Mucosa of descending colon (tissue), 3 donors: ENCODE measurements around the gene BIVM. TPM values are rescaled to one million over a fixed set of nuclear protein-coding genes. Genes with fewer than 3 reads are reported as not detected.

ENCODE experiments used
- ATAC-seq: fragments of 200-7000 bp; cut with Tn5 transposase; one replicate; pipeline ENCODE4 v1.9.1; 2020; ENCODE audit warnings: mild to moderate bottlenecking, moderate library complexity
- DNase-seq, 3 donors: peaks; one replicate each; pipeline ENCODE4 v3.0.0-alpha.2; 2020
- H3K36me3 ChIP-seq: fragments of 200-600 bp; one replicate; pipeline ENCODE4 v1.8.0; 2021; ENCODE audit warnings: low read depth, mild to moderate bottlenecking
- H3K4me1 ChIP-seq: fragments of 200-600 bp; one replicate; pipeline ENCODE4 v1.8.0; 2021; ENCODE audit warnings: low read depth, mild to moderate bottlenecking
- H3K4me3 ChIP-seq: fragments of 200-600 bp; one replicate; pipeline ENCODE4 v1.8.0; 2021; ENCODE audit warnings: mild to moderate bottlenecking
- H3K9me3 ChIP-seq: fragments of 200-600 bp; one replicate; pipeline ENCODE4 v1.8.0; 2021; ENCODE audit warnings: mild to moderate bottlenecking
- CTCF ChIP-seq: fragments of 200-600 bp; IDR thresholded peaks from one replicate; pipeline ENCODE4 v1.8.0; 2022; ENCODE audit warnings: antibody characterized with exemption, mild to moderate bottlenecking
- intact Hi-C, 2 donors: fragments of 100-400 bp; cut with DNase I in 1 of 2; cut with micrococcal nuclease in 1 of 2; formaldehyde crosslinking; loops; one replicate each; pipeline versions ENCODE4 v1.11.0 to v1.11.1; 2022; cut with DNase I, micrococcal nuclease
- total RNA-seq, 3 donors: library from RNA; stranded (reverse); fragmentation: NEBNext Ultra II Directional in 2 of 3; extraction: Animal tissue kit (Norgen Biotek cat#: 25700) in 2 of 3; gene quantifications; one replicate each; pipeline versions ENCODE4 v1.2.1 to v1.2.4, GENCODE V29; 2021 to 2023
- donor health status: DM: no; HTN: no; CAD: no; lungs with moderate emphysema.
- donor health status: DM: no; HTN: no; CAD: no.
- donor health status: DM: no; HTN: yes; CAD: no.

BIVM gene
- total RNA-seq, 3 donors from 2014 or later = 15.5 to 21.2 (median 17.1) TPM

DNA sequence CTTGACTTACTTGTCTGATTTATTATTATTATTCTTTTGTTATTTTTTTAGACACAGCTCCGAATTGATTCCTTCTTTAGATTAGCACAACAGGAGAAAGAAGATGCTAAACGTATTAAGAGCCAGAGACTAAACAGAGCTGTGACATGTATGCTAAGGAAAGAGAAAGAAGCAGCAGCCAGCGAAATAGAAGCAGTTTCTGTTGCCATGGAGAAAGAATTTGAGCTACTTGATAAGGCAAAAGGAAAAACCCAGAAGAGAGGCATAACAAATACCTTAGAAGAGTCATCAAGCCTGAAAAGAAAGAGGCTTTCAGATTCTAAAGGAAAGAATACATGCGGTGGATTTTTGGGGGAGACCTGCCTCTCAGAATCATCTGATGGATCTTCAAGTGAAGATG, 76.3 kb downstream of the BIVM start:
- Histone ChIP-seq H3K9me3 (no peaks in the 10 kb centered on the region), H3K4me3 (no peak overlapping the region), H3K36me3 (peaks cover 6% of the 10 kb centered on the region), H3K4me1 (no peaks in the 10 kb centered on the region)
- intact Hi-C loops = no loop called here
- no peak for TF ChIP-seq CTCF
- DNase-seq (no peak), ATAC-seq (no peak)

DNA sequence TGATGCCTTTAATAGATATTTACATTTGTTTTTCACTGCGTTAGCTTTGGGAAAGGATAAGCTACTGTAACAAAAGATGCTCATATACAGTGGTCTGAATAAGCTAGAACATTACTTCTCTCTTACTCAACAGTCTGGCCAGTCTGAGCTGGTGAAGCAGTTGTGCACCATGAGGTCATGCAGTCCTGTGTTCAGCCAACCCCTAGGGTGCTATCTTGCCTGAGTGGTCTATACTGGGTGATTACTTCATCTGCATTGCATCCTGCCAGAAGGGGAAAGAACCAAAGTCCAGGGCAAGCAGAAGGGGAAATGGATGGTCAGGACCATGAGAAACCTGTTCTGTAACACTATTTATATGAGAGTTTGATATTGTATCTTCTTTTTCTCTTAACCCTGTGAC, 78.4 kb downstream of the BIVM start:
- Histone ChIP-seq H3K9me3 (no peaks in the 10 kb centered on the region), H3K36me3 (peaks cover 6% of the 10 kb centered on the region), H3K4me1 (no peaks in the 10 kb centered on the region), H3K4me3 (no peak overlapping the region)
- intact Hi-C loops = no loop called here
- ATAC-seq (no peak), DNase-seq (no peak)
- no peak for TF ChIP-seq CTCF

DNA sequence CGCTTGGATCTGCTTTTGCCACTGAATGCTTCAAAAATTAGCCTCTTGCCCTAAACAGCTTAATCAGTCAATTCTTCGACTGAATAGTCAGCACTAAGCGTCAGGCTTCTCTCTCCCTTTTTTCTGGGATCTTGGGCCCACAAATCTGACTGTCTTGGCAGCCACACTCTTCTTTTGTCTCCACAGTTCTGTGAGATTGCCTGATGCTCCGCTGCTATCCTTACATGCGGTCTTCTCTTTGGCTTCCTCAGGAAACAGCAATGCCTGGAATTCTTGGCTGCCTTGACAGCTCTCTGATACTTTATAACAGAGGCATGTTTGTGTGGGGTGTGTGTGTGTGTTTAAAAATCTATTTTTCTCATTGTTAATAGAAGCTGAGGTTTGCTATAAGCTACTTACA, 79.6 kb downstream of the BIVM start:
- no peak for TF ChIP-seq CTCF
- H3K36me3 ChIP-seq = peaks cover 6% of the 10 kb centered on the region
- no peak overlapping the region for H3K4me3 ChIP-seq
- no peaks in the 10 kb centered on the region for H3K9me3 ChIP-seq
- DNase-seq (no peak), ATAC-seq (no peak)
- intact Hi-C loops = no loop called here
- H3K4me1 ChIP-seq = no peaks in the 10 kb centered on the region

DNA sequence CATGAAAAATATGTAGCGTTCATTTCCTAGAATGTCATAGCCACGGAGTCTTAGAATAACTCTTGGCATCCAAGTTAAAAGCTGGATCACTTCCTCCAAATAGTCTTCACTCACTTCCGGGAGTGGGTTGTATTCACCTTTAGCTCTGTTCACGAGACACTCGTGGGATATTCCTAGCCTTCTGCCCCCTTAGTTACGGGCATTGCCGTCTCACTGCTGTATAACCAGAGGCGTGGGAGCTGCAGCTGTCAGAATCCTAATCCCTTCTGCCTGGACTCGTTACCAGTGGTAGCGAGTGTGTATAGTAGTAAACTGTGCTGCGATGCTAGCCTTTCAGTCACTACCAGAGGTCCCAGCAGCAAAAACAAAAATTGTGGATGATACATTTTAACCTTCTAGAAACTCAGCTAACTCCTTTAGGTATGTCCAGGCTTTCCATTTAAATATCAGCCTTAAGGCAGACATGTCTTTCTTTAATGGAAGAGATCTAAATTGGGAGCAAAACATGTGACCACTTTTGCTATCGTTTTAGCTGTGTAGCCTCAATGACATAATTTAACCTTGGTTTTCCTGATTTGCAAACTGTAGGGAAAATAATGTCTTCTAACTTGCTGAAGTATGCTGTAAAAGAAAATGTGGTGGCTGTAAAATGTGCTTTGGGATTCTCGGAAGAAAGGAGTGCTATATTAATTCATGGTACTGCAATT, 81.0 kb downstream of the BIVM start:
- H3K4me3 ChIP-seq = no peak overlapping the region
- ATAC-seq = no peak
- peaks cover 6% of the 10 kb centered on the region for H3K36me3 ChIP-seq
- no peaks in the 10 kb centered on the region for H3K4me1 ChIP-seq
- TF ChIP-seq CTCF = no peak
- DNase-seq = no peak
- intact Hi-C loops = no loop called here
- H3K9me3 ChIP-seq = no peaks in the 10 kb centered on the region

DNA sequence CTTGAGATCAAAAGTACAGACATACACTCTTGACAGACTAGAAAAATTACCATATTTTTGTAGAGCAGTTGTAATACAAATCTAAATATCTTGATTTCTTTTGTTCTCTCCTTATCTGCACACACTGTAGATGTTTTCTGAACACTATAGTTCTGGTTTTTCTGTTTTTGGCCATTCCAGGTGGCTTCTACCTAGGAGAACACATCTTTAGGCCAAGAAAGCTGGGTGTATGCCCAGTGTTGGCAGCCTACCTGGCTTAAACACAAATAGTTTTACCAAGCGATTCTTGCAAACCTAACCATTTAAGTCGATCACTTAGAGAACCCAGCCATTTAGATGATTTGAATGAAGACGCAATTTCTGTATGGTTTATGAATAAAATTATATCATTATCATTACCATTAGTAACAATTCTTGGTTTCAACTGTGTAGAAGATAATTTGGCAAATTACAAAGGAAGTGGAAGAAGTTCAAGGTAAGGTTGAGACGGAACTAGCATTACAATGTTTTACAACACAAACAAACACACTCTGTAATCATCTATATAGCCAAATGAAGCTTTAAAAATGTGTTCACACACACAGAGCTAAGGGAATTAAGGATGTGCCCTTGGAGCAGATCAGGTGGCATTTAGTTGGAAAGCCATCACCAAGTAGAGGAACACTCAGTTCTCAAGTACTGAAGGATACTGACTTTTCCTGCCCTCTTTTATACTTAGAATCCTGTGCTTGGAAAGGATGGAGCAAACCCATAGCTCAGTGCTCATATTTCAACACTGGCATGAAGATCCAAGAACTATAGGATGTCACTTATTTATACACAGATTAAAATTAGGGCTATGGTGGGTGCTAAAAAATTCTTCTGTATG, 83.1 kb downstream of the BIVM start:
- TF ChIP-seq CTCF = no peak
- DNase-seq = no peak
- intact Hi-C loops = no loop called here
- Histone ChIP-seq H3K36me3 (no peaks in the 10 kb centered on the region), H3K4me1 (no peaks in the 10 kb centered on the region), H3K4me3 (no peak overlapping the region), H3K9me3 (no peaks in the 10 kb centered on the region)
- ATAC-seq = no peak

Other genes with a start within 250 kb of the BIVM start
- 10 to 100 TPM; 37.6 to 44.0 (median 38.2) TPM for gene TPP2, start 202.1 kb upstream of the BIVM start, total RNA-seq
- gene METTL21C, start 104.1 kb upstream of the BIVM start, total RNA-seq = not detected
- 1 to 10 TPM; 2.1 to 5.7 (median 3.7) TPM for gene TEX30, start 25.3 kb upstream of the BIVM start, total RNA-seq
- gene POGLUT2, start 143 bp upstream of the BIVM start, total RNA-seq = 1 to 10 TPM in 2 of 3 donors, under 1 TPM in 1; 0.72 to 3.9 (median 1.7) TPM
- gene ERCC5, start 46.9 kb downstream of the BIVM start, total RNA-seq = 10 to 100 TPM; 58.6 to 85.0 (median 62.7) TPM